Lower leg skin (tissue), 4 donors: ENCODE results near the gene EN1. TPM values are rescaled to one million over a fixed set of nuclear protein-coding genes. Genes with fewer than 3 reads are reported as not detected.

Source experiments
- DNase-seq, 2 donors: peaks; one replicate each; pipeline ENCODE4 v3.0.0-alpha.2; 2019; ENCODE audit warnings: low spot score in 2 of 2
- H3K4me3 ChIP-seq: fragments of 200-600 bp; sonication (generic); 2 replicates; pipeline ENCODE4 v1.5.1; 2017; ENCODE audit warnings: mild to moderate bottlenecking, low read depth; ENCODE audit not compliant: poor library complexity, severe bottlenecking
- POLR2A ChIP-seq, 2 donors: fragments of 450-650 bp; IDR thresholded peaks; one replicate each; pipeline ENCODE4 v1.6.1; 2016 to 2017; ENCODE audit warnings: antibody characterized with exemption in 2 of 2, mild to moderate bottlenecking in 1 of 2, moderate library complexity in 1 of 2
- WGBS, 2 donors: methylation state at CpG; one replicate each; pipeline ENCODE4 v1.1.5; 2018; 5-methylcytosine and 5-hydroxymethylcytosine counted together
- intact Hi-C: fragments of 100-400 bp; cut with DNase I; formaldehyde crosslinking; loops from one replicate; pipeline ENCODE4 v1.15.0; 2023; ENCODE audit warnings: low total_unique reads
- total RNA-seq, 4 donors: library from RNA; depleted of rRNA; stranded (reverse); fragments of >200 nt; gene quantifications; one replicate each; pipeline ENCODE4 v1.1.0, GENCODE V29; 2016
- TF ChIP-seq, protein P1 (sequence below), 3 donors: fragments of 450-650 bp; IDR thresholded peaks; one replicate each; pipeline ENCODE4 v1.5.1; 2016; ENCODE audit warnings: antibody characterized with exemption in 3 of 3, mild to moderate bottlenecking in 3 of 3, moderate library complexity in 2 of 3

The EN1 gene
- total RNA-seq, 4 donors from 2014 or later = 10.2 to 23.2 (median 17.7) TPM

- TF ChIP-seq, protein P1, sequence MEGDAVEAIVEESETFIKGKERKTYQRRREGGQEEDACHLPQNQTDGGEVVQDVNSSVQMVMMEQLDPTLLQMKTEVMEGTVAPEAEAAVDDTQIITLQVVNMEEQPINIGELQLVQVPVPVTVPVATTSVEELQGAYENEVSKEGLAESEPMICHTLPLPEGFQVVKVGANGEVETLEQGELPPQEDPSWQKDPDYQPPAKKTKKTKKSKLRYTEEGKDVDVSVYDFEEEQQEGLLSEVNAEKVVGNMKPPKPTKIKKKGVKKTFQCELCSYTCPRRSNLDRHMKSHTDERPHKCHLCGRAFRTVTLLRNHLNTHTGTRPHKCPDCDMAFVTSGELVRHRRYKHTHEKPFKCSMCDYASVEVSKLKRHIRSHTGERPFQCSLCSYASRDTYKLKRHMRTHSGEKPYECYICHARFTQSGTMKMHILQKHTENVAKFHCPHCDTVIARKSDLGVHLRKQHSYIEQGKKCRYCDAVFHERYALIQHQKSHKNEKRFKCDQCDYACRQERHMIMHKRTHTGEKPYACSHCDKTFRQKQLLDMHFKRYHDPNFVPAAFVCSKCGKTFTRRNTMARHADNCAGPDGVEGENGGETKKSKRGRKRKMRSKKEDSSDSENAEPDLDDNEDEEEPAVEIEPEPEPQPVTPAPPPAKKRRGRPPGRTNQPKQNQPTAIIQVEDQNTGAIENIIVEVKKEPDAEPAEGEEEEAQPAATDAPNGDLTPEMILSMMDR (IDR thresholded peaks at IDR 0.05) = no peak
- no peak for TF ChIP-seq POLR2A (IDR thresholded peaks at IDR 0.05)
- H3K4me3 ChIP-seq = no peak overlapping the region
- intact Hi-C loops = loop anchor here (5.0 to 10.0 kb wide), 3 partner anchors 314 to 637 kb away; no protein-coding TSS in a partner anchor
- 64 to 67% methylated on average over 26 of the region's 26 CpGs for WGBS, 2 donors
- peak in 1 of 2 donors; percentile 52 for DNase-seq
Measured at GRCh38 chr2:118859157-118859770, 11.8 kb upstream of the EN1 start.

GRCh38 chr2:118858485-118859156 is 11.2 kb upstream of the EN1 start:
- TF ChIP-seq, protein P1 (IDR thresholded peaks at IDR 0.05) = no peak
- no peak for TF ChIP-seq POLR2A (IDR thresholded peaks at IDR 0.05)
- DNase-seq = peak in 1 of 2 donors; percentile 85
- intact Hi-C loops = loop anchor here (5.0 to 10.0 kb wide), 3 partner anchors 314 to 636 kb away; no protein-coding TSS in a partner anchor
- 55 to 63% methylated on average over 32 to 40 of the region's 40 CpGs for WGBS, 2 donors
- H3K4me3 ChIP-seq = no peak overlapping the region

- no peak for TF ChIP-seq POLR2A (IDR thresholded peaks at IDR 0.05)
- TF ChIP-seq, protein P1 (IDR thresholded peaks at IDR 0.05) = no peak
- intact Hi-C loops = loop anchor here (5.0 to 10.0 kb wide), 3 partner anchors 313 to 636 kb away; no protein-coding TSS in a partner anchor
- no peak overlapping the region for H3K4me3 ChIP-seq
- peak in 1 of 2 donors; percentile 83 for DNase-seq
- 36 to 45% methylated on average over 38 to 42 of the region's 52 CpGs for WGBS, 2 donors
Measured at GRCh38 chr2:118857677-118858484, 10.4 kb upstream of the EN1 start.

DNA sequence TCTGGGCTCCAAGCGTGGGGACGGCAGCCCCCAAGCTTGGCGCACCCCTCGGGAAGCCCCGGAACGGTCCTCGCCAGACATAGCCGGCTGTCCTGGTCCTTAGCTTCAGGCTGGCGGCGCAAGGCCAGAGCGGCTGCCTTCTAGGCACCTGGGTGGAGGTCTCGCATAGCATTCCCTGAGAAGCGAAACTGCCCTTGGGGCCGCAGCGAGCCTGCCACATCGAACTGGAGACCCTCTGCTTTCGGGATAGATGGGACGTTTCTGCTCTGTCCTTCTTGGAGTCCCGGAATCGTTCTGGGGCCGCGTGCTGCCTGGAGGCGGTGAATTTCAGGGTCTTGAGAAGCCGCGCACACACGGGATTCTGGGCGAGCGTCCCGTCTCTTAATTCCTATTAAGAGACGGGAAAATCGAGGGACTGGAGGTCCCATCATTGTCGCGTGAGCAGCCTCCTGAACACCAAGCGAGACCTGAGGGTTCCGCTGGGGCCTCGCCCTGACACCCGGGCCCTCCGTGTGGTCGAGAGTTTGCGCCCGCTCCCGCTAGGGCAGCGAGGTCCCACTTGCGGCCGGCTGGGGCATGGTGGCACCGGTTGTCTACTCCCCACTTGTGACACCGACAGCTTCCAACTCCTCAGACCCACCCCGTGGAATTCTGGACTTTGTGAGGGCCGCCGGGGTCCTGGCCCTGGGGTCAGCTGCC is 9.7 kb upstream of the EN1 start:
- 37 to 53% methylated on average over 35 to 40 of the region's 50 CpGs for WGBS, 2 donors
- peak in 1 of 2 donors; percentile 84 for DNase-seq

More for the DNA sequence above, 9.7 kb upstream of the EN1 start:
- intact Hi-C loops = loop anchor here (5.0 to 10.0 kb wide), 3 partner anchors 312 to 635 kb away; no protein-coding TSS in a partner anchor
- no peak overlapping the region for H3K4me3 ChIP-seq
- TF ChIP-seq, protein P1 (IDR thresholded peaks at IDR 0.05) = no peak
- TF ChIP-seq POLR2A (IDR thresholded peaks at IDR 0.05) = no peak
